AG09319 (cell line): ENCODE data around the gene IGSF11.
"Not testable (repeated sequence)": the region's sequence is repeated elsewhere in the genome, so short reads cannot be mapped to it uniquely, and the experiment has no call there.

Source experiments
- DNase-seq: peaks from one replicate; pipeline ENCODE4 v3.0.0-alpha.2; 2010; ENCODE audit warnings: low read depth; ENCODE audit errors: extremely low read depth
- TF ChIP-seq, protein P1 (sequence below): IDR thresholded peaks from 2 replicates; pipeline ENCODE4 v1.5.1; 2011; ENCODE audit warnings: low read depth, mild to moderate bottlenecking, inconsistent platforms, low read length, moderate library complexity

IGSF11 gene

DNA sequence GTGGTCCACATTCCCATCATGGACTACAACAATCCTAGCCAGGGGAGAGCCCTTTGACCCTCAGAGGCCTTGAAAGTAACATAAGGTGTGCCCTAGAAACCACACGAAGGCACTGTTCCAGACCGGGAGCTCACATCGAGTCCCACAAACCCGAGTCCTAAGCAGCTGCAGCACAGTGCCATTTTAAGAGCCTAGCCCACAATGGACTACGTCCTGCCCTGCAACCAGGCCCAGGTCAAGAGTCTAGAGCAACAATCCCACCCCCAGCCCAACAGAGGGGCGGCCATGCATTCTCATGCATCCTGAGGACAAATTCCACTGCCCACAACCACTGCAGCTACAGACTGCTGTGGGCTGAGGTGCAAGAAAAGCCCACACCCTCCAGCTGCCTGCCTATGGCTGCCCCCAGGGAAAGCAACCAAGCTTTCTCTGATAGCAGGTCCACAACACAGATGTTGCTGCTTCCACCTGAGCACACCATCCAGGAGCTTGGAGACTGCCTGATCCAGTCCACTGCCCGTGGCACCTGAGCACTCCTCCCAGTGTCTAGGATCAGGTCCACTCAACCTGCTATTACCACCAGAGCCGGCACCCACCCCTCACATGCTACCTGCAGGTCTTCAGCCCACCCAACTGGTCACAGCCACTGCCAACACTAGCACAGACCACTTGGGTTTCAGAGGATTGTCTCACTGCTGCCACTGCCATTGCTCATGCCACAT lies 56.8 kb downstream of the IGSF11 start:
- no peak for DNase-seq
- TF ChIP-seq, protein P1, sequence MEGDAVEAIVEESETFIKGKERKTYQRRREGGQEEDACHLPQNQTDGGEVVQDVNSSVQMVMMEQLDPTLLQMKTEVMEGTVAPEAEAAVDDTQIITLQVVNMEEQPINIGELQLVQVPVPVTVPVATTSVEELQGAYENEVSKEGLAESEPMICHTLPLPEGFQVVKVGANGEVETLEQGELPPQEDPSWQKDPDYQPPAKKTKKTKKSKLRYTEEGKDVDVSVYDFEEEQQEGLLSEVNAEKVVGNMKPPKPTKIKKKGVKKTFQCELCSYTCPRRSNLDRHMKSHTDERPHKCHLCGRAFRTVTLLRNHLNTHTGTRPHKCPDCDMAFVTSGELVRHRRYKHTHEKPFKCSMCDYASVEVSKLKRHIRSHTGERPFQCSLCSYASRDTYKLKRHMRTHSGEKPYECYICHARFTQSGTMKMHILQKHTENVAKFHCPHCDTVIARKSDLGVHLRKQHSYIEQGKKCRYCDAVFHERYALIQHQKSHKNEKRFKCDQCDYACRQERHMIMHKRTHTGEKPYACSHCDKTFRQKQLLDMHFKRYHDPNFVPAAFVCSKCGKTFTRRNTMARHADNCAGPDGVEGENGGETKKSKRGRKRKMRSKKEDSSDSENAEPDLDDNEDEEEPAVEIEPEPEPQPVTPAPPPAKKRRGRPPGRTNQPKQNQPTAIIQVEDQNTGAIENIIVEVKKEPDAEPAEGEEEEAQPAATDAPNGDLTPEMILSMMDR, result no peak

- DNase-seq, result no peak
- TF ChIP-seq, protein P1, result no peak
Observed at GRCh38 chr3:118977118-118977517, 57.5 kb downstream of the IGSF11 start.

DNA sequence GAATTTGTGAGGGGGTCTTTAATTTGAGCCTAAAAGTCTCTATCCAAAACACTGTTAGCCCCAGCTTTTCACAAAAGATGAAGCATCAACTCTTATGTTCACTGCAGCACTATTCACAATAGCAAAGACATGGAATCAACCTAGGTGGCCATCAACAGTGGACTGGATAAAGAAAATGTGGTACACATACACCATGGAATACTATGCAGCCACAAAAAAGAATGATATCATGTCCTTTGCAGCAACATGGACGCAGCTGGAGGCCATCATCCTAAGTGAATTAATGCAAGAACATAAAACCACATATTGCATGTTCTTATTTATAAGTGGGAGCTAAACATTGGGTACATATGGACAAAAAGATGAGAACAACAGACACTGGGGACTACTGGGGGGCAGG lies 59.2 kb downstream of the IGSF11 start:
- DNase-seq, result not testable (repeated sequence)

- TF ChIP-seq, protein P1, result no peak
- no peak for DNase-seq
Observed at GRCh38 chr3:118974356-118975097, 60.1 kb downstream of the IGSF11 start.

- TF ChIP-seq, protein P1, result no peak
Observed at GRCh38 chr3:118973050-118973449, 61.6 kb downstream of the IGSF11 start.

GRCh38 chr3:118970819-118971218 lies 63.8 kb downstream of the IGSF11 start:
- DNase-seq, result no peak
- TF ChIP-seq, protein P1, result no peak

More at GRCh38 chr3:118973050-118973449, 61.6 kb downstream of the IGSF11 start:
- no peak for DNase-seq

- TF ChIP-seq, protein P1, result no peak
- DNase-seq, result no peak
Observed at GRCh38 chr3:118968640-118969039, 66.0 kb downstream of the IGSF11 start.
